Adipocyte (in vitro differentiated cells): ENCODE data around the gene RARRES1.

Experiments used
- DNase-seq: peaks from one replicate; pipeline ENCODE4 v3.0.0-alpha.2; 2015; ENCODE audit warnings: low read depth
- H3K27me3 ChIP-seq: replicated peaks from 2 replicates; pipeline ENCODE4 v1.7.0; 2013; ENCODE audit warnings: mild to moderate bottlenecking, low read length, moderate library complexity; ENCODE audit not compliant: control insufficient read depth, insufficient read depth
- H3K36me3 ChIP-seq: 2 replicates; pipeline ENCODE4 v1.7.0; 2013; ENCODE audit warnings: low read length, mild to moderate bottlenecking, moderate library complexity; ENCODE audit not compliant: control insufficient read depth, insufficient read depth, severe bottlenecking
- H3K4me1 ChIP-seq: 2 replicates; pipeline ENCODE4 v1.7.0; 2013; ENCODE audit warnings: mild to moderate bottlenecking, low read length, moderate library complexity; ENCODE audit not compliant: control insufficient read depth, insufficient read depth
- H3K4me3 ChIP-seq: 2 replicates; pipeline ENCODE4 v1.7.0; 2013; ENCODE audit warnings: mild to moderate bottlenecking, low read length, moderate library complexity
- H3K9ac ChIP-seq: 2 replicates; pipeline ENCODE4 v1.7.0; 2013; ENCODE audit warnings: mild to moderate bottlenecking, low read length, moderate library complexity
- H3K9me3 ChIP-seq: 2 replicates; pipeline ENCODE4 v1.7.0; 2013; ENCODE audit warnings: mild to moderate bottlenecking, low read length, moderate library complexity; ENCODE audit not compliant: control insufficient read depth

The RARRES1 gene

GRCh38 chr3:158773166-158773565 lies 40.9 kb upstream of the RARRES1 start:
- Histone ChIP-seq H3K36me3 (no peaks in the 10 kb centered on the region), H3K9me3 (no peaks in the 10 kb centered on the region), H3K9ac (no peak overlapping the region), H3K27me3 (no peaks in the 10 kb centered on the region), H3K4me1 (peaks cover 42% of the 10 kb centered on the region), H3K4me3 (no peak overlapping the region)
- DNase-seq, result no peak

- no peak for DNase-seq
- Histone ChIP-seq H3K36me3 (no peaks in the 10 kb centered on the region), H3K4me3 (no peak overlapping the region), H3K4me1 (peaks cover 41% of the 10 kb centered on the region), H3K9ac (no peak overlapping the region), H3K27me3 (no peaks in the 10 kb centered on the region), H3K9me3 (no peaks in the 10 kb centered on the region)
Measured at GRCh38 chr3:158771982-158772381, 39.7 kb upstream of the RARRES1 start.

GRCh38 chr3:158771577-158771976 lies 39.3 kb upstream of the RARRES1 start:
- no peak for DNase-seq
- Histone ChIP-seq H3K4me1 (peaks cover 37% of the 10 kb centered on the region), H3K27me3 (no peaks in the 10 kb centered on the region), H3K9me3 (no peaks in the 10 kb centered on the region), H3K36me3 (no peaks in the 10 kb centered on the region), H3K4me3 (no peak overlapping the region), H3K9ac (no peak overlapping the region)

- H3K9me3 ChIP-seq, result no peaks in the 10 kb centered on the region
- H3K4me3 ChIP-seq, result no peak overlapping the region
- peaks cover 37% of the 10 kb centered on the region for H3K4me1 ChIP-seq
- H3K9ac ChIP-seq, result no peak overlapping the region
- DNase-seq, result no peak
- no peaks in the 10 kb centered on the region for H3K27me3 ChIP-seq
- H3K36me3 ChIP-seq, result no peaks in the 10 kb centered on the region
Measured at GRCh38 chr3:158770741-158771350, 38.6 kb upstream of the RARRES1 start.

GRCh38 chr3:158769952-158770740 lies 37.9 kb upstream of the RARRES1 start:
- DNase-seq, result peak; percentile 80
- no peaks in the 10 kb centered on the region for H3K27me3 ChIP-seq

GRCh38 chr3:158769549-158769948 lies 37.3 kb upstream of the RARRES1 start:
- H3K27me3 ChIP-seq, result no peaks in the 10 kb centered on the region

More at GRCh38 chr3:158769952-158770740, 37.9 kb upstream of the RARRES1 start:
- no peaks in the 10 kb centered on the region for H3K36me3 ChIP-seq
- no peak overlapping the region for H3K9ac ChIP-seq
- no peak overlapping the region for H3K4me3 ChIP-seq
- H3K4me1 ChIP-seq, result peaks cover 37% of the 10 kb centered on the region
- no peaks in the 10 kb centered on the region for H3K9me3 ChIP-seq

GRCh38 chr3:158768881-158769543 lies 36.8 kb upstream of the RARRES1 start:
- no peak overlapping the region for H3K9ac ChIP-seq
- DNase-seq, result peak; percentile 96
- no peaks in the 10 kb centered on the region for H3K9me3 ChIP-seq
- no peaks in the 10 kb centered on the region for H3K36me3 ChIP-seq
- peak overlapping the region; percentile 62 for H3K4me3 ChIP-seq
- H3K4me1 ChIP-seq, result peaks cover 30% of the 10 kb centered on the region
- no peaks in the 10 kb centered on the region for H3K27me3 ChIP-seq

More at GRCh38 chr3:158769549-158769948, 37.3 kb upstream of the RARRES1 start:
- Histone ChIP-seq H3K36me3 (no peaks in the 10 kb centered on the region), H3K9me3 (no peaks in the 10 kb centered on the region), H3K4me3 (no peak overlapping the region), H3K9ac (no peak overlapping the region), H3K4me1 (peaks cover 35% of the 10 kb centered on the region)
- DNase-seq, result peak; percentile 16

- H3K27me3 ChIP-seq, result no peaks in the 10 kb centered on the region
- peak; percentile 73 for DNase-seq
- H3K4me3 ChIP-seq, result peak overlapping the region; percentile 62
- no peak overlapping the region for H3K9ac ChIP-seq
- H3K4me1 ChIP-seq, result peaks cover 26% of the 10 kb centered on the region
- no peaks in the 10 kb centered on the region for H3K9me3 ChIP-seq
- no peaks in the 10 kb centered on the region for H3K36me3 ChIP-seq
Measured at GRCh38 chr3:158768361-158768787, 36.1 kb upstream of the RARRES1 start.

- no peak overlapping the region for H3K4me3 ChIP-seq
- H3K9me3 ChIP-seq, result no peaks in the 10 kb centered on the region
- H3K4me1 ChIP-seq, result peaks cover 37% of the 10 kb centered on the region
- H3K9ac ChIP-seq, result no peak overlapping the region
- no peaks in the 10 kb centered on the region for H3K27me3 ChIP-seq
- no peaks in the 10 kb centered on the region for H3K36me3 ChIP-seq
- DNase-seq, result no peak
Measured at GRCh38 chr3:158766364-158766763, 34.1 kb upstream of the RARRES1 start.

GRCh38 chr3:158765518-158766205 lies 33.4 kb upstream of the RARRES1 start:
- Histone ChIP-seq H3K4me3 (no peak overlapping the region), H3K9me3 (no peaks in the 10 kb centered on the region), H3K9ac (no peak overlapping the region), H3K36me3 (no peaks in the 10 kb centered on the region), H3K4me1 (peaks cover 37% of the 10 kb centered on the region), H3K27me3 (no peaks in the 10 kb centered on the region)
- no peak for DNase-seq

GRCh38 chr3:158763421-158763820 lies 31.2 kb upstream of the RARRES1 start:
- H3K36me3 ChIP-seq, result no peaks in the 10 kb centered on the region
- no peak overlapping the region for H3K9ac ChIP-seq
- H3K4me1 ChIP-seq, result peaks cover 19% of the 10 kb centered on the region
- no peak for DNase-seq
- no peaks in the 10 kb centered on the region for H3K27me3 ChIP-seq
- H3K4me3 ChIP-seq, result no peak overlapping the region
- H3K9me3 ChIP-seq, result no peaks in the 10 kb centered on the region
